ENCODE measurements around the gene FAM90A26. TPM values are rescaled to one million over a fixed set of nuclear protein-coding genes. Genes with fewer than 3 reads are reported as not detected.
"Not testable (repeated sequence)": the region's sequence is repeated elsewhere in the genome, so short reads cannot be mapped to it uniquely, and the experiment has no call there.

FAM90A26 gene
- total RNA-seq, 2 experiments from 2014 or later = not detected

GRCh38 chr4:9214701-9215100 is 44.5 kb downstream of the FAM90A26 start:
- not testable (repeated sequence) for H3K36me3 Mint-ChIP-seq (ENCODE audit: low read depth)

DNA sequence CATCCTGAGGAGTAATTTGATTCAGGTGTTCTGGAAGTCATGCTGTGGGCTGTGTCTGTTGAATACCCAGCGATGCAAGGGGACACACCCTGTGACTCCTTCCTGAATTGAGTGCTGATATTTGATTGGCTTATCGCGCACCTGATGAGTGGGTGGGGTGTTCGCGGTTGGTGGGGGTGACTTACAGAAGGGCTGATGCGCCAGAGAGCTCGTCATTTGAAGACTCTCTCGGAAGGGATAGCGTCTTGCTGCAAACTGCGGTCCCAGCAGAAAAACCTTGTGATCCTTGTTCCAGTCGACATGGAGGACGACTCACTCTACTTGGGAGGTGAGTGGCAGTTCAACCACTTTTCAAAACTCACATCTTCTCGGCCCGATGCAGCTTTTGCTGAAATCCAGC is 44.9 kb downstream of the FAM90A26 start, which contains the start of gene USP17L11:
USP17L11 (plus strand) TSS at position 301 of the 400 bp plus-strand sequence; CDS start at position 301, 0 bp downstream.
- H3K4me3 Mint-ChIP-seq; POLR2A ChIA-PET; H3K4me1 Mint-ChIP-seq (ENCODE audit: low read depth); H3K27me3 Mint-ChIP-seq (ENCODE audit: low read depth); H3K27ac Mint-ChIP-seq; CTCF ChIA-PET; H3K36me3 Mint-ChIP-seq (ENCODE audit: low read depth); ATAC-seq; H3K9me3 Mint-ChIP-seq (ENCODE audit: insufficient read depth); DNase-seq: not testable (repeated sequence)

More at GRCh38 chr4:9214701-9215100, 44.5 kb downstream of the FAM90A26 start:
- DNase-seq; CTCF ChIA-PET; ATAC-seq; H3K9me3 Mint-ChIP-seq (ENCODE audit: insufficient read depth); H3K27ac Mint-ChIP-seq; H3K27me3 Mint-ChIP-seq (ENCODE audit: low read depth); H3K4me3 Mint-ChIP-seq; POLR2A ChIA-PET; H3K4me1 Mint-ChIP-seq (ENCODE audit: low read depth): not testable (repeated sequence)

GRCh38 chr4:9219852-9220251 is 49.6 kb downstream of the FAM90A26 start, which contains the start of gene USP17L12:
Gene USP17L12, plus strand, starts transcription at chr4:9220152. Its CDS starts 0 bp downstream, at chr4:9220152.
- H3K27me3 Mint-ChIP-seq (ENCODE audit: low read depth); ATAC-seq; H3K9me3 Mint-ChIP-seq (ENCODE audit: insufficient read depth); POLR2A ChIA-PET; DNase-seq; CTCF ChIA-PET; H3K36me3 Mint-ChIP-seq (ENCODE audit: low read depth); H3K27ac Mint-ChIP-seq; H3K4me1 Mint-ChIP-seq (ENCODE audit: low read depth); H3K4me3 Mint-ChIP-seq: not testable (repeated sequence)

GRCh38 chr4:9224596-9224995 is 54.4 kb downstream of the FAM90A26 start, which contains the start of gene USP17L13:
Gene USP17L13, plus strand, starts transcription at chr4:9224896. Its CDS starts 0 bp downstream, at chr4:9224896.
- DNase-seq; H3K36me3 Mint-ChIP-seq (ENCODE audit: low read depth); H3K27ac Mint-ChIP-seq; POLR2A ChIA-PET; H3K27me3 Mint-ChIP-seq (ENCODE audit: low read depth); CTCF ChIA-PET; H3K4me3 Mint-ChIP-seq; H3K9me3 Mint-ChIP-seq (ENCODE audit: insufficient read depth); H3K4me1 Mint-ChIP-seq (ENCODE audit: low read depth); ATAC-seq: not testable (repeated sequence)

Other genes with a start within 250 kb of the FAM90A26 start
- not detected for gene USP17L10, start 40.2 kb downstream of the FAM90A26 start, total RNA-seq
- gene USP17L11, start 45.0 kb downstream of the FAM90A26 start, total RNA-seq = not detected
- not detected for gene USP17L12, start 49.7 kb downstream of the FAM90A26 start, total RNA-seq
- not detected for gene USP17L13, start 54.5 kb downstream of the FAM90A26 start, total RNA-seq
- not detected for gene USP17L15, start 64.0 kb downstream of the FAM90A26 start, total RNA-seq
- not detected for gene USP17L17, start 73.5 kb downstream of the FAM90A26 start, total RNA-seq
- gene USP17L18, start 78.2 kb downstream of the FAM90A26 start, total RNA-seq = not detected
- gene USP17L19, start 83.0 kb downstream of the FAM90A26 start, total RNA-seq = not detected
- not detected for gene USP17L20, start 87.7 kb downstream of the FAM90A26 start, total RNA-seq
- gene USP17L21, start 92.5 kb downstream of the FAM90A26 start, total RNA-seq = not detected
- gene USP17L22, start 97.2 kb downstream of the FAM90A26 start, total RNA-seq = not detected
- gene USP17L24, start 154.8 kb downstream of the FAM90A26 start, total RNA-seq = not detected
- not detected for gene USP17L25, start 159.5 kb downstream of the FAM90A26 start, total RNA-seq
- not detected for gene USP17L26, start 164.2 kb downstream of the FAM90A26 start, total RNA-seq
- gene USP17L5, start 169.0 kb downstream of the FAM90A26 start, total RNA-seq = not detected
- gene USP17L27, start 173.7 kb downstream of the FAM90A26 start, total RNA-seq = not detected
- gene USP17L28, start 178.5 kb downstream of the FAM90A26 start, total RNA-seq = not detected
- not detected for gene USP17L29, start 183.2 kb downstream of the FAM90A26 start, total RNA-seq
- not detected for gene USP17L30, start 192.7 kb downstream of the FAM90A26 start, total RNA-seq